ENCODE measurements around the gene CALD1. TPM values are rescaled to one million over a fixed set of nuclear protein-coding genes. Genes with fewer than 3 reads are reported as not detected.

CALD1 gene
- total RNA-seq, 2 donors from 2014 or later: 307 to 314 TPM

DNA sequence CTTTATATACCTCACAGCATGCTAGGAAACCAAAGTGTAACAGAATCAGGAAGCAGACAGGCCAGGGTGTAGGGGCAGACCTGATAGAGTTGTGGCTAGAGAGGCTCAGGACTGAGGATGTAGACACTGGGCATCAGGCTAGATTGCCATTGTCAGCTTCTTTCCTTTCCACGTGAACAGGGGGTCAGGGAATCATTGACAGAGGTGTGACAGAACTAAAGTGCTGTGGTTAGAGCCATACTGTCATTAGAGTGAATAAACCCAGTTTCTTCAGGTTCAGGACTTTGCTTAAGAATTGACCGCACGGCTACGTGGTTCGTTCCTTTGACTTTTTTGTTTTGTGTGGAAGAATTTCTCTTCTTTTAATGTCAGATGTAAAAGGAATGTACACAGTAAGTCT, 90.7 kb downstream of the CALD1 start:
- H3K27me3 ChIP-seq (replicated peaks; ENCODE audit: insufficient read depth): no peaks in the 10 kb centered on the region
- DNase-seq (ENCODE audit: low spot score): no peak
- no peak for TF ChIP-seq POLR2A (IDR thresholded peaks at IDR 0.05)
- no peak for TF ChIP-seq POLR2AphosphoS5 (IDR thresholded peaks at IDR 0.05)
- TF ChIP-seq, protein P1, sequence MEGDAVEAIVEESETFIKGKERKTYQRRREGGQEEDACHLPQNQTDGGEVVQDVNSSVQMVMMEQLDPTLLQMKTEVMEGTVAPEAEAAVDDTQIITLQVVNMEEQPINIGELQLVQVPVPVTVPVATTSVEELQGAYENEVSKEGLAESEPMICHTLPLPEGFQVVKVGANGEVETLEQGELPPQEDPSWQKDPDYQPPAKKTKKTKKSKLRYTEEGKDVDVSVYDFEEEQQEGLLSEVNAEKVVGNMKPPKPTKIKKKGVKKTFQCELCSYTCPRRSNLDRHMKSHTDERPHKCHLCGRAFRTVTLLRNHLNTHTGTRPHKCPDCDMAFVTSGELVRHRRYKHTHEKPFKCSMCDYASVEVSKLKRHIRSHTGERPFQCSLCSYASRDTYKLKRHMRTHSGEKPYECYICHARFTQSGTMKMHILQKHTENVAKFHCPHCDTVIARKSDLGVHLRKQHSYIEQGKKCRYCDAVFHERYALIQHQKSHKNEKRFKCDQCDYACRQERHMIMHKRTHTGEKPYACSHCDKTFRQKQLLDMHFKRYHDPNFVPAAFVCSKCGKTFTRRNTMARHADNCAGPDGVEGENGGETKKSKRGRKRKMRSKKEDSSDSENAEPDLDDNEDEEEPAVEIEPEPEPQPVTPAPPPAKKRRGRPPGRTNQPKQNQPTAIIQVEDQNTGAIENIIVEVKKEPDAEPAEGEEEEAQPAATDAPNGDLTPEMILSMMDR (IDR thresholded peaks at IDR 0.05): no peak
- intact Hi-C loops (cut with DNase I): no loop called here
- 83% methylated on average over 5 of the region's 5 CpGs for WGBS
- no peak overlapping the region for H3K4me3 ChIP-seq
- no peaks in the 10 kb centered on the region for H3K4me1 ChIP-seq (replicated peaks)
- no peaks in the 10 kb centered on the region for H3K36me3 ChIP-seq
- H3K27ac ChIP-seq: no peak overlapping the region
- no peaks in the 10 kb centered on the region for H3K9me3 ChIP-seq

DNA sequence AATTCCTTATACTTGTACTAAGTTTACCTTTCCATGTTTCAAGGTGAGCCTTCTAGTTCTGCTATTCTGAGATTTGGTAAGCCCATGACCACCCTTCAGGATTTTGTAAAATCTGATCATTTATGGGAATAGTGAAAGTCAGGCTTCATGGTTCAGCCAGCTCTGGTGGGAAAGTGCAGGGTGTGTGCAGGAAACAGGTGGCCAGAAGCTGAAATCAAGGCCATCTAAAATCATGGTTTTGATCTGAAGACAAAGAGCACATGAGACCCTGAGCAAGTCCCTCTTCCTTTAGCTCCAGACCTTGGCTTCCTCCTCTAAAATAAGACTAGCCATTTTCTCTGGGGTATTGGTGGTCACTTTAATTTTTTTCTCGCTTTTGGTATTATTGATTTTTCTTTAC, 91.3 kb downstream of the CALD1 start:
- intact Hi-C loops (cut with DNase I): no loop called here
- DNase-seq (ENCODE audit: low spot score): no peak
- TF ChIP-seq POLR2AphosphoS5 (IDR thresholded peaks at IDR 0.05) (no peak), POLR2A (IDR thresholded peaks at IDR 0.05) (no peak)
- TF ChIP-seq, protein P1 (IDR thresholded peaks at IDR 0.05): no peak
- 93% methylated on average over 1 of the region's 1 CpG for WGBS
- H3K4me1 ChIP-seq (replicated peaks): no peaks in the 10 kb centered on the region
- H3K27me3 ChIP-seq (replicated peaks; ENCODE audit: insufficient read depth): no peaks in the 10 kb centered on the region
- no peak overlapping the region for H3K27ac ChIP-seq
- H3K4me3 ChIP-seq: no peak overlapping the region
- H3K36me3 ChIP-seq: no peaks in the 10 kb centered on the region
- no peaks in the 10 kb centered on the region for H3K9me3 ChIP-seq

DNA sequence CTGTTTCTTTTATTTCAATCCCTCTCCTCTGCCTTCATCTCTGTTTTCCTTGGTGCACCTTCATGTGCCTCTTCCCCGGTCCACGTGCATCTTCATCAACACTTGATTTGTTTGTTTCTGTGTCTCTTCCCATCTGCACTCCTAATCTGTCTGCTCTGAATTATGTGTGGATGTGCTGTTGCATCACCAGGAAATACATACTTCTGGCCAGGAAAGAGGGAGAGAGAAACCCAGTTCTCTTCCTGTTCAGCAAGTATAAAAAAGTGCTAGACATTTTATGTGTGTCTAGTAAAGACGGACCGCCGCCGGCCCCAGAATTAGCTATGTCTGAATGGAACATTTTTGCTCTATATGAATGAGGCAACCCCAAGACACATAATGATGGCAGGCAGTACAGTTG, 93.8 kb downstream of the CALD1 start:
- DNase-seq (ENCODE audit: low spot score): no peak
- Histone ChIP-seq H3K4me3 (no peak overlapping the region), H3K36me3 (no peaks in the 10 kb centered on the region), H3K27ac (no peak overlapping the region), H3K4me1 (replicated peaks) (no peaks in the 10 kb centered on the region), H3K27me3 (replicated peaks; ENCODE audit: insufficient read depth) (no peaks in the 10 kb centered on the region), H3K9me3 (no peaks in the 10 kb centered on the region)
- intact Hi-C loops (cut with DNase I): no loop called here
- WGBS: 61% methylated on average over 6 of the region's 6 CpGs
- TF ChIP-seq, protein P1 (IDR thresholded peaks at IDR 0.05): no peak
- TF ChIP-seq POLR2AphosphoS5 (IDR thresholded peaks at IDR 0.05) (peak; percentile 7), POLR2A (IDR thresholded peaks at IDR 0.05) (no peak)

DNA sequence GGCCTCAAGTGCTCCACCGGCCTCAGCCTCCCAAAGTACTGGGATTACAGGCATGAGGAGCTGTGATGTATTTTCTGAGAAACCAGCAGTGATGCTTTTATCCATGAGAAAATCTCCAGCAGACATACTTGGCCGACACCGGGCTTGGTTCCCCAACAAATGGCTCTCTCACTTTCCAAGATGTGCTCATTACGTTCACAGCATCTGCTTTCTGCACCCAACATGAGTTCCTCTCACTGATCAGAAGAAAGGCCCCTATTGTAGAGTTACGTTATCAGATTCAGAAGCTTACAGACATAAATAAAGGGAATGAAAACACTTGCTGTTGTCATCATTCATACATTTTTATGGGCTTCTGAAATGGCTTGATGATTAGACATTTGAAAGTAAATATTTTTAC, 95.0 kb downstream of the CALD1 start:
- Histone ChIP-seq H3K27ac (no peak overlapping the region), H3K36me3 (no peaks in the 10 kb centered on the region), H3K27me3 (replicated peaks; ENCODE audit: insufficient read depth) (no peaks in the 10 kb centered on the region), H3K4me1 (replicated peaks) (no peaks in the 10 kb centered on the region), H3K9me3 (no peaks in the 10 kb centered on the region), H3K4me3 (no peak overlapping the region)
- TF ChIP-seq POLR2AphosphoS5 (IDR thresholded peaks at IDR 0.05) (no peak), POLR2A (IDR thresholded peaks at IDR 0.05) (no peak)
- TF ChIP-seq, protein P1 (IDR thresholded peaks at IDR 0.05): no peak
- DNase-seq (ENCODE audit: low spot score): no peak
- WGBS: 54% methylated on average over 5 of the region's 5 CpGs
- intact Hi-C loops (cut with DNase I): no loop called here

- intact Hi-C loops (cut with DNase I): no loop called here
- H3K4me3 ChIP-seq: no peak overlapping the region
- TF ChIP-seq, protein P1 (IDR thresholded peaks at IDR 0.05): no peak
- TF ChIP-seq POLR2A (IDR thresholded peaks at IDR 0.05): no peak
- TF ChIP-seq POLR2AphosphoS5 (IDR thresholded peaks at IDR 0.05): peak; percentile 21
- WGBS: 62% methylated on average over 5 of the region's 5 CpGs
- no peaks in the 10 kb centered on the region for H3K9me3 ChIP-seq
- DNase-seq (ENCODE audit: low spot score): no peak
- H3K27ac ChIP-seq: peak overlapping the region in 1 of 2 donors; percentile 21
- no peaks in the 10 kb centered on the region for H3K36me3 ChIP-seq
- H3K4me1 ChIP-seq (replicated peaks): no peaks in the 10 kb centered on the region
- no peaks in the 10 kb centered on the region for H3K27me3 ChIP-seq (replicated peaks; ENCODE audit: insufficient read depth)
These were observed 96.4 kb downstream of the CALD1 start for GRCh38 chr7:134875867-134876266.

Measured in prostate gland (tissue), 2 donors.